NCI-H1417 (cell line): ENCODE measurements around the gene CECR2.
"Not testable (repeated sequence)": the region's sequence is repeated elsewhere in the genome, so short reads cannot be mapped to it uniquely, and the experiment has no call there.

Experiments used
- DNase-seq, 3 experiments: peaks; one replicate each; lab custom pipeline; 2025; lab: John Stamatoyannopoulos, UW

The CECR2 gene

DNA sequence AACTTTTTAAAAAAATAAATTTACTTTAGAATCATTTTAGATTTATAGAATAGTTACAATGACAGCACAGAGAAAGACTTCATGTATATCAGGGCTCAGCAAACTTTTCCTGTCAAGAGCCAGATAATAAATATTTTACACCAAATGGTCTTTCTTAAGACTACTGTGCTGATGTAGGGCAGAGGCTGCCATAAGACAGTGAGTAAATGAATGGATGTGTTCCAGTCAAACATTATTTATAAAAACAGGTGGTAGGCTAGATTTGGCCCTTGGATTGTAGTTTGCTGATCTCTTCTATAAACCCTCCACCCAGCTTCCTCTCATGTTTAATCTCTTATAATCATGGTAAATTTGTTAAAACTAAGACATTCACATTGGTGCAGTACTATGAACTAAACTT, 33.0 kb downstream of the CECR2 start:
- DNase-seq, result no peak

- DNase-seq, result no peak
These were observed 34.6 kb downstream of the CECR2 start for GRCh38 chr22:17403906-17404305.

DNA sequence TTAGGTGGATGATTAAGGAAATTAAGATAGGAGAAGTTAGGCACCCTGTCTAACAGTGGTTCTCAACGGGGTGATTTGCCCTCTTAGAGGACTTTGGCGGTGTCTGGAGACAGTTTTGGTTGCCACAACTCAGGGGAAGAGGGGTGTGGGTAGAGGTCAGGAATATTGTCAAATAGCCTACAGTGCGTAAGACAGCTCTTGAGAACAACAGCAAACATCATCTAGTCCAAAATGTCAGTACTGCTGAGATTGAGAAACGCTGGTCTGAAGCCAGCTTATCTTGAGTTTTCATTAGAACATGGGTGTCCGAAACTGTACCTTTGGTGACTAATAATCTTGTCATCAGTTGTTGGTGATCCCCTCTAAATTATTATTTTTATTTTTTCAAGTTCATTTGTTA, 38.4 kb downstream of the CECR2 start:
- no peak for DNase-seq

- DNase-seq, result no peak
These were observed 41.3 kb downstream of the CECR2 start for GRCh38 chr22:17410576-17410975.

GRCh38 chr22:17411213-17411612, 42.0 kb downstream of the CECR2 start:
- DNase-seq, result no peak

DNA sequence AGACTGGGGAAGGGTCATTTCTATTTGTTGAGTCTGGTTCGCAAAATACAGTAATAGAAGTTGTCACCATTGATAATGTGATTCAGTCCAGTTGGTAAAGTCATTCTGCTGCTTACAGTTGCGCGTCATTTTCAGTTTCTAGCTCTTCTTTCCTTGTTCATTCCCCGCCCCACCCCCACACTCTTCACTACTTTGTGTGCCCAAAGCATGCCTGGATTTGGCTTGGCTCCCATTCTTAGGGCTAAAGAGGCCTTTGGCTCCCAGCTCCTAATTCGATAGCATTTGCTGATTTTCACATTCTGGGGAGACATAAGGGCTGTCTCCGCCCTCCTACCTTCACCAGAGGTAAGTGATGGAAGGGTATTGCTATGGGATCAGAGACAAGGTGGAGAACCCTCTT, 43.0 kb downstream of the CECR2 start:
- peak in 1 of 3 experiments; percentile 32 for DNase-seq

DNA sequence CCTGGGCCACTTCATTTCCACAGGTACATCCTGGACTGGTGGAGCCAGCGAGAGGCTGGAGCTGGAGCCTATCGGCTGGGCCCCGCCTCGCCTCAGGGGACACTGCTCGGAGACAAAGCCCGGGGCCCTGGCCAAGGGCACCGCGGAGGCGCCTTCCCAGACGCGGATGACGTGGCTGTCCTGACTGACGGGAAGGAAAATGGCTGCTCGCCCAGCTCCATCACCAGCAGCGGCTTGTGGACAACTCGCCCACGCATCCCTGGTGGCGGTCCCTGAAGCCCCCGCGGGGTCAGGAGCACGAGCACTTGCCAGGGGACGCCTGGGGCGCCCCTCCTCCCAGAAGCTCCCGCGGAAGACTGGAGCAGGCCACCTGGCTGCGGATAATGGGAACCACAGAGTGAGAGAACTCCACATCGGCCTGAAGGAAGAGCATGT, 49.6 kb downstream of the CECR2 start:
- DNase-seq, result no peak

GRCh38 chr22:17419348-17419747, 50.1 kb downstream of the CECR2 start:
- DNase-seq, result no peak

DNA sequence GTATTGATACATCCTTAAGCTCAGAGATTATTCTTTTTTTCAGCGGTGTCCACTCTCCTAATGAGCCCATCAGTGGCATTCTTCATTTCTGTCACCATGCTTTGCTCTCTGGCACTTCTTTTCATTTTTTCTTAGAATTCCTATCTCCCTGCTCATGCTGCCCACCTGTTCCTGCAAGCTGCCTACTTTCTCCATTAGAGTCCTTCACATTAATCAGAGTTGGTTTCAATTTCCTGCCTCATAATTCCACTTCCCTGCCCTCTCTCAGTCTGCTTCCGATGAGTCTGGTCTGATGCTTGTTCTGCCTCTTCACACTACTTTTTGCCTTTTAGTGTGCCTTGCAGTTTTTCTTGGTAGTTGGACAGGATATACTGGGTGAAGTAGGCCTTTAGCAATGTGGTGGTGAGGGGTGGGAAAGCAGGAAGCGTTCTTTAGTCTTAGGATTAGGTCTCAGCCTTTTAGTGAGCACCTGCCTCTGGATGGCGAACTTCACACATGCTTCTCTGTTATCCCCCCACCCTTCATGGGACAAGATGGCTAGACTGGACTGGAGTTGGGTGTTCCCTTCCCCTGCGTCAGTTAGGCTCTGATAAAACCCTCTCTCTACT, 53.6 kb downstream of the CECR2 start:
- no peak for DNase-seq

GRCh38 chr22:17423616-17424015, 54.4 kb downstream of the CECR2 start:
- no peak for DNase-seq

GRCh38 chr22:17427528-17427927, 58.3 kb downstream of the CECR2 start:
- not testable (repeated sequence) for DNase-seq

DNA sequence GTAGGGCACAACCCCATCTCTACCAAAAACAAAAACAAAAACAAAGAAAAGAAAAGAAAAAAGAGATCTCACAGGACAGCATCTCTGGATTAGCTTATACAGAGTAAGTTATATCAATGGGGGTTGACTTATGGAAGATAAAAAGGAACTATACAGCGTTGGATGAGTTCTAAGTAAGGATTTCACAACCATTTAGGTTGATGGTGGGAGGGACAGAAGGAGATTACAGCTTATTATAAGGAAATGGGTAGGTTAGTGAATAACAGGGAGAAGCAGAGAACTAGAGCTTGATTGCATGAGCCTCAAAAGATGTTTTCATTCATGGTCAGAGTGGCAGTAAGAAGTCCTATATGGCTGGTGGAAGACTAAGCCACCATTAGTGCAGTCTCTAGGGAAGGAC, 60.3 kb downstream of the CECR2 start:
- DNase-seq, result no peak

DNA sequence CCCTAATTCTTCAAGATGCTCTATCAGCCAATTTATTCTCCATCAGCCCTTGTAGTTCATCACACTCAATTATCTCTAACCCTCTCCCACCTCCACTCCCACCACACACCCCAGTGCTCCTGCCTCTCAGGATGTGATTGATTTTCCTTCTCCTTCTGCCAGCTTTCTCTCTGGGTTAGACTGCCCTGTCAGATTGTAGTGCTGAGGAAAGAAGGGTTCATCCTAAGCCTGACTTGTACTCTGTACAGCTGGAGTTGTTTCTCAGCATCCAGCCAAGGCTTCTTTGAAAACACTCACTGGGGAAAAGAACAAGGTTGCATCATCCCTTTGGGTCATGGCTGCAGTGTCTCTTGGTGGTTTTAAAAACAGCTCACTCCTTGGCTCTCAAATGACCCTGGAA, 61.2 kb downstream of the CECR2 start:
- DNase-seq, result no peak

GRCh38 chr22:17431179-17431578, 61.9 kb downstream of the CECR2 start:
- no peak for DNase-seq

GRCh38 chr22:17434856-17435255, 65.6 kb downstream of the CECR2 start:
- DNase-seq, result no peak

DNA sequence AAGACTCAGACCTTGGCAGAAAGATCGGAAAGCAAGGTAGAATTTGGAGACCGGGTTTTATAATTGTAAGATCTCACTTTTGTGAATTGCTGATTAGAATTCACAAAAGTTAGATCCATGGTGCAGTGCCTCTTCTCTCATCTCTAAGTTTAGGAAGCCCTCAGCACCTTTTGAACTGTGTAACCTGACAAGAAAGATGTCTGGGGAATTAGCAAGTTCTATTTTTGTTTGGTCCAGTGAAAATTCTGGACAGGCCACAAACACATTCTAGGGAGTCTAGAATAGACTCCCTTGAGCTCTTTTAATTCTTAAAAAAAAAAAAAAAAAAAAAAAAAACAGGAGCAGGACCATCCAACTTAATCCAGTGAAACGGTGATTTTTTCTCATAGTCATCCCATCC, 66.1 kb downstream of the CECR2 start:
- DNase-seq, result no peak

DNA sequence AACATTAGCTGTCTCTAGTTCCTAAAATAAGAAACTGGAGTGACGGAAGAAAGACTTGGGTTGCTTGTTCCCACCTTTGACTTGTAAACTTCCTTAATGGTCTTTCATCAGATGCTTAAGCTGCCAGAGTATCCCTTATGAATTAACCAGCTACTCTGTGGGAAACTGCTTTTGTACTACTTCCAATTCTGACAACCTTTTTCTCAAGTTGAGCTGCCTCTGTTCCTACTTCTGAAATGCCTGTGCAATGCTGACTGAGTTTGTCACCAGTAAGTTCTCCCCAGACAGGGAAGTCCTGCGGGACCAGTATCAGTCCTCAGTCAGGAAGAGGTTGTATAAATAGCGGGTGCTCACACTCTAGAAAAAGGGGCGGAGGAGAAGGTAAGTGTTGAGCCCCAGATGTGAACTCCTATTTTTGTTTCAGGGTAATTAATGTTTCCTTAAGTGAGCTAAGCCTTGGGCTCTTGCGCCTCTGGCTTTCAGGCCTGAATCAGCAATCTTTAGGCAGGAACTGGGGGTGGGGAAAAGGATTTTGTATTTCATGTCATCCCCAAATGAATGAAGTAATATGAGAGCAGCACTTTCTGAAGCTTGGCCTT, 67.2 kb downstream of the CECR2 start:
- peak in 1 of 3 experiments; percentile 18 for DNase-seq

DNA sequence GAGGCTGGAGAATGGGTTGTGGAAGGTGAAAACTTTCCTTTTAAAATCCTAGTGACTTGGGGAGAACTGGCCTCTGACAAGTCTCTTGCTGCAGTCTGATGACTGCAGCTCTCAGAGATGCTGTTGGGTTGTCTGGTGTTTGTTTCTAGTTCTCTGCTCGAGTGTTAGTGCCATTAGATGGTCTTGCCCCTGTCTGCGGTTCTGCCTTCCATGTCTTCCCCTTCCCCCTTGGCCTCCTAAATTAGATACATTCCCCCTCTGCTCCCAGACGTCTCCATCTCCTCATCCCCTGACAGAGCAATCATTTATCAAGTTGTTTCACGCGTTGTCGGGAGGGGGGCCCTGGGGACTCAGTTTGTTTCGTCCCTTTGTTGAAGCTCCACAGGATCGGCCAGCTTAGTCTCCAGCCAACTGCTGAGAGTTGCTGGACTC, 67.7 kb downstream of the CECR2 start:
- no peak for DNase-seq

GRCh38 chr22:17438026-17438425, 68.8 kb downstream of the CECR2 start:
- DNase-seq, result no peak

DNA sequence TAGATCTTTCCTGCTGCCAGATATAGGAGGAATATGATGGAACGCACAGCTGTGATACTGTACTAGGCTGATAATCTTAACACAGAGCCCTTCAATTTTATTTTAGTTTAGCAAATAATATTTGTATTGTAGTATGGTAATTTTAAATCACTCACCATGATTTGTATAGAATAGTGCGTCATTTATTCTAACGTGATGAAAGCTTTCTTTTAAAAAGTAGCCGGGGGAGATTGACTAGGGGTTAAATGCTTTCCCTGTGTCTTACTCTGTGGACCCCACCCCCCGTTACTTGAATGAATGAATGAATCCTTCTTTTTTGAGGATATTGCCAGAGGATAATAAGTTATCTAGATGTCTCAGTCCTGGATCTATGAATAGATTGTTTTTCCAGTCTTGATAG, 72.1 kb downstream of the CECR2 start:
- DNase-seq, result no peak

GRCh38 chr22:17443405-17444203, 74.3 kb downstream of the CECR2 start:
- no peak for DNase-seq

DNA sequence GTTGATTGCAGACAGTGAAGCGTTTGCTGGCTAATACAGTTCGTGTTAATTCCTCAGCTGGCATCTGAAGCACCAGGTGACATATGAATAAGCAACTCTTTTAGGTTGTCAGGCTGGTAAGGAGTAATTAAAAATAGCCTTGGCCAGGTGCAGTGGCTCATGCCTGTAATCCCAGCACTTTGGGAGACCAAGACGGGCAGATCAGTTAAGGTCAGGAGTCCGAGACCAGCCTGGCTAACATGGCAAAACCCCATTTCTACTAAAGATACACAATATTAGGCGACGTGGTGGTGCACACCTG, 74.9 kb downstream of the CECR2 start:
- peak in 1 of 3 experiments; percentile 6 for DNase-seq

- no peak for DNase-seq
These were observed 77.4 kb downstream of the CECR2 start for GRCh38 chr22:17446698-17447097.
